ENCODE measurements around the gene NDOR1.

Gene NDOR1

DNA sequence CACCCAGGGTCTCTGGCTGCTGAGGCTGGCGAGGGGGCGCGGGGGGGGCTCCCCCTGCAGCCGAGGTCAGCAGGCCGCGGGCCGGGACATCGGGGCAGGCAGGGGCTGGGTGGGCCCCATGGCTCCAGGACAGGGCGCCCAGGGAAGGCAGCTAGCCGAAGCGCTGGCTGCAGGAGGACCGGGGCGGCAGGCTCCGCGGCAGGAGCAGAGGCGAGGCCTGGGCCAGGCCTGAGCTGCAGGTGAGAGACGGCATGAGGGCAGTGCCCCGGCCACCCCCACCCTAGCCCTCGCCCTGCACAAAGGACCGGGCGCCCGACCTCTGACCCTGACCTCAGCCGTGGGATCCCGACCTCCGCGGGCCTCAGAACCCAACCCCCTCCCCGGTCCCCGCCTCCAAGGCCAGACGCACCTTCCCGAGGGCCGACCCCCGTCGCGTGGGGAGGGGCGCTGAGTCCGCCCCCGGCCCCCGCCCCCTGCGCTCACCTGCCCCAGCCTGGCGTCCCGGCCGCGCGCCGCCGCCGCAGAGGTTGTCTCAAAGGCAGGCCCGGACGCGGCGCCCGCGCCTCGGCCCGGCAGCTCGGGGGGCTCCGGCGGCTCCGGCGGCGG, 16.1 kb downstream of the NDOR1 start:
- no peak for DNase-seq

DNA sequence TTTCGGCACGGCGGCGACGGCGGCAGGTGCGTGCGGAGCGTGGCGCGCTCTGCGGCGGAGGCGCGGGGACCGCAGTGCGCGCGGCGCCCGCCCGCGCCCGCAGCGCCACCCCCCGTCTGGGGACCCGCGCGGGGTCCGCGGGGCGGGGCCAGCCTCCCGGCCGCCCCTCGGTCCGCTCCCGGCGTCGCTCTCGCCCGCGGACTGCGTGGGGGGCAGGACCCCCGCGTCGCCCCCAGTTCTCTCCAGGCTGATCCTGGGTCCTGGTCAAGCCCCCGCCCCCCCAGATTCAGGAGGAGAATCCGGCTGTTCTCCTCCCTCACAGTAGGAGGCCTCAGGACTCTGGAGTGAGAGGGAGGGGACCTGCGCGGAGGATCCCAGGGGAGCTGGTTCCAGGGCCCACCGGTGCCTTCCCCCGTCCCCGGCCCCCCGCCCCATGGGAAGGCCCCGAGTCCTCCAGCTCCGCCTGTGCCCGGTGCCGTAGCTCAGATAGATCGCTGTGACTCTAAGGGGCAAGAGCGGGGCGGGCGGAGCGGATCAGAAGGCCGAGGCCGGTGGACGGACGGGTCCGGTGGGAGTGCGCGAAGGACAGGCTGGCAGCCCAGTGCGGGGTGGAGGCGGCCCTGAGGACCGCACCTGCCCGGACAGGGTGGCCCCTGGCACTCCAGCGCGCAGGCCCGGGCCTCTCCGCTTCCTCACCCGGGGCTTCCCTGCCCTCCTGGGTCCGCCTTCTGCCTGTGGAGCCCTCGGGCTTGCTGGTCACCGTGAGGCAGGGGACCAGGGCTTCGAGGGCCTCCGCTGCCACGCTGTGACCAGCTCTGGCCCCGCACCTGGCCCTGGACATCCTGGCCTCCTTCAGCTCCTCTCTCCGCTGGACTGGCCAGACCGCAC, 16.9 kb downstream of the NDOR1 start, which contains the start of gene RNF208:
Gene RNF208, minus strand, starts transcription at position 51 of the 888 bp plus-strand sequence. CDS start 1,028 bp downstream, outside the sequence.
- no peak for DNase-seq

DNA sequence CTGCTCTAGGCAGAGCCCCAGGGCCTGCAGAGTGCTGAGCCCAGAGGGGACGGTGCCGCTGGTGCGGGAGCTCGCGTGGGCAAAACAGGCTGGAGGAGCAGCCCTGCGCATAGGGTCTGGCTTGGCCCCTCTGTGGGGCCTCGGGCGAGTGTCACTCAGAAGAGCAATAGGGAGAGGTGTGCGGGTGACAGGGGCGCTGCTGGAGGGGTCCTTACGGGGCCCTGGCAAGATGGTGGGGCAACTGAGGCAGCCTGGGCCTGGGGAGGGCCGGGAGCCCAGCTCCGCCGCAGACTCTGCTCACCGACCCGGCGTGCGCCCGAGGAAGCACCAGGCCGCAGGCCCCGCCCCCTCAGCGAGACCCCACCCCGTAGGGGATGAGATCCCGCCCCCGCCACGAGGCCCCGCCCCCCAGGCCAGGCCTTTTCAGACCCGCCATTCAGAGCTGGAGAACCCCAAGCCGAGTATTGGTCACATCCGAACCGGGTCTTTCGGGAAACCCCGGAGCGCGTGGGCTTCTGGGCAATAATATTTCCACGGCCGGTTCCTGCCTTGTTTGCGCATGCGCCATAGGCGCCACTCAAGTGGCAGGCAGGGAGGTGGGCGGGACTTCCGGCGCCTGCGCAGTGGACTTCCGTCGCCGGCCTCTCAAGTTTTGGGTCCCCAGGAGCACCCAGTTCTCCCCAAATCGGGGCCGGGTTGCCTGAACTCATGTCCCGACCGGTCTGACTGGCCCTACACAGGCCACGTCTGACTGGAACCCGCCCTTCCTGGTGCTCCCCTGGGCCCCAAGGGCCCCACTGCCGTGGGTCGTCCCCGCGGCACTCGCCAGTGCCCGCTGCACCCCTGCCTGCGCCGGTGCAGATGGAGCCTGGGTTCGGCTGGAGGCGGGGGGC, 17.8 kb downstream of the NDOR1 start:
- peak; percentile 96 for DNase-seq

DNA sequence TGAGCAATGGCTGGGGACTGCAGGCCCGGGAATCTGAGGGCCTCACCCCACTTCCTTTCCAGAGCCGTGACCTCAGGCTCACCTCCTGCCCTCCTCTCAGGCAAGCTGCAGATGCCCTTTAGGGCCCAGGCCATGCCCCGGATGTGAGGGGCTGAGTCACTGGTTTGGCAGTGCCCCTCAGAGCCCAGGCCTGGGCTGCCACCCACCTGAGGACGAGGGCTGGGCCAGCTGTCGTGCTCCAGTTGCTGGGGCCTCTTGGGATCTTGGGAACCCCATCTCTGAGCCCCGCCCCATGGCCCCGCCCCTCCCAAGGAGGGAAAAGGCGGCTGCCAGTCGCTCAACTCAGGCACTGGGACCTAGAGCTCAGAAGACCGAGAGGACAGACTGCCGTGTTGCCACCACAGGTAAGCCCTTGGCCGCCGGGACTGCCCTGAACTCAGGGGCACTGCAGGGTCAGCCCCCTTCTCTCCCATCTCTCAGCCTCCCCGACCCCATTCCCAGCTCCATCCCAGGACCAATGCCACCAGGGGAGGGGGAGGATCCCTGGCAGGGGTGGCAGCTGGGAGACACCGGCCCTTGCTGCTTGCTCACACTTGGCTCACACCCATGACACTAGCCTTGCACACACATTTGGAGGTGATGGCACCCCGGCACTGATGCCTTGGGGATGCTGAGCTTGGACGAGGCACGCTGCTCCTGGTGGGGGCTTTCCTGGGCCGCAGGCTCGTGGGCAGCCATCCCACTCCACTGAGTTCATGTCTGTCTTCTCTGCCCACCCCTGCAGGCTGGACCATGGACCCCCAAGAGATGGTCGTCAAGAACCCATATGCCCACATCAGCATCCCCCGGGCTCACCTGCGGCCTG, 19.6 kb downstream of the NDOR1 start, which contains the start of gene CYSRT1:
Gene CYSRT1, plus strand, starts transcription at position 345 of the 865 bp plus-strand sequence. Its CDS starts 448 bp downstream, at position 793.
- DNase-seq: no peak

DNA sequence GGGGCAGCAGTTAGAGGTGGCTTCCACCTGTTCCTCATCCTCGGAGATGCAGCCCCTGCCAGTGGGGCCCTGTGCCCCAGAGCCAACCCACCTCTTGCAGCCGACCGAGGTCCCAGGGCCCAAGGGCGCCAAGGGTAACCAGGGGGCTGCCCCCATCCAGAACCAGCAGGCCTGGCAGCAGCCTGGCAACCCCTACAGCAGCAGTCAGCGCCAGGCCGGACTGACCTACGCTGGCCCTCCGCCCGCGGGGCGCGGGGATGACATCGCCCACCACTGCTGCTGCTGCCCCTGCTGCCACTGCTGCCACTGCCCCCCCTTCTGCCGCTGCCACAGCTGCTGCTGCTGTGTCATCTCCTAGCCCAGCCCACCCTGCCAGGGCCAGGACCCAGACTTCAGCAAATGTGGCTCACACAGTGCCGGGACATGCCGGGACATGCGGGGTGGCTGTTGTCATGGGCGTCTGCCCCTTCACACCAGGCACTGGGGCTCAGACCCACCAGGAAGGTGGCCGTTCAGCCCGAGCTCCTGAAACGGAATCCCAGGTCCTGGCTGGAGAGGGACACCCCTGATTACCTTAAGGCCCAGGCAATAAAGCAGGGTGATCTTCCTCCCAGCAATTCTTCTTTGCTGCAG, 20.3 kb downstream of the NDOR1 start:
- no peak for DNase-seq

DNA sequence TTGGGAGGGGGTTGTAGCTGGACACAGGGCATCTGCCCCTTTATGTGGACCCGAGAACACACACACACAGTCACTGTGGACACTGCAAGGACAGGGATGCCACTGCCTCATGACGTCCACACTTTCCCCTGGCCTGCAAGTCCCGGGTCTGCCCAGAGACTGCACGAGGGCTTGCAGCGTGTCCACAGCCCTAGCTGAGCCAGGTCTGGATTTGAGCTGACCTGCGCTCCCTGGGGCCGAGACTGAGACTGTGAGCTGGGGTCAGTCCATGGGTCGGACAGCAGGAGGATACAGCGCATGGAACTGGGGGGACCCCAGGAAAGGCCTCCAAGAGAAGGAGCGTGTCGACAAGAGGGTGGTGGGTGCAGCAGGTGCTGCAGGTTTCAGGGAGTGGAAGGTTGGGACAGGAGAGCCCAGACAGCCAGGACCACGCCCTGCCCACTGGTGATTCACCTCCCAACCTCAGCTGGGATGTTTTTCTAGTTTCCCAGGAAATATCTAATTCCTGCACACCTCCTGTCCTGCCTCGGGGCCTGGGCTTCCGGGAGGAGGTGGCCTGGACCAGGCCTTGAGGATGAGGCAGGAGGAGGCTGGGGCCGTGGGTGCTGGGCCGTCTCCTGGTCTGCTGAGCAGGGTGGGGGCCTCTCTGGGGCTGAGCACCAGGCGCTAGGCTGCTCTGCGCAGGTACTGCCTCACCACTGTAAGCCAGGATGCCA, 21.0 kb downstream of the NDOR1 start:
- DNase-seq: no peak

DNA sequence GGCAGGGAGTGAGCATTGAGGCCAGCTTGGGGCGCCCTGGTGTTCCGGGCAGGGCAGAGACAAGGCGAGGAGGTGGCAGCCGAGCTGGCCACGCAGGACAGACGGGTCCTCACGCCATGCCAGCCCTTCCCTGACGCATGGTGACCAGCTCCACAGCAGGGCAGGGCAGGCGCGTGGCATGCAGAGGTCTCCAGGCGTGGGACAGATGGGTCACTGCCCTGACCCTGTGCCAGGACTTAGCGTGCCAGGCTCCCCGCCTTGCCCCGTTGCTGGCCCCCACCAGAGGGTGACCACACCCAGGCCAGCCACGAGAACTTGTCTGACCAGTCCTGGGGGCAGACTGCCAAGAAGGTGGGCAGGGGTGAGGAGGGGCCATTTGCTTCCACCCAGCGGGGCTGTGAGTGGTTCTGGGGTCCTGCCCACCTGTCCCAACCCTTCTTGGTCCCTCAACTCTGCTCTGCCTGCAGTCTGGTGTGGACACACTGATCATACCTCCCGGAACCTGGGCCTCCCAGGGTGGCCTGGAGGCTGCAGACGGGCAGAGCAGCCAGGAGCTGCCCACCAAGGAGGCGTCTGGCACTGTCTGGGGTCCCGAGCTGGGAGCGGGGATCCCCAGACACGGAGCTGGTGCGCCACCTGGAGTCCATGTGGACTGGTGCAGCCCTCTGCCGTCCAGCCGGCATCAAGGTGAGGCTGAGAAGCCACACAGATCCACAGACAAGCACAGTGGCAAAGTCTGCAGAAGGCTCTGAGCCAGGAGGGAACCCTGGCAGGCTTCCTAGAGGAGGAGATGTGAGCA, 21.8 kb downstream of the NDOR1 start, which contains the start of gene RNF224:
Gene RNF224, plus strand, starts transcription at position 449 of the 799 bp plus-strand sequence. CDS start 834 bp downstream, outside the sequence.
- peak; percentile 84 for DNase-seq

DNA sequence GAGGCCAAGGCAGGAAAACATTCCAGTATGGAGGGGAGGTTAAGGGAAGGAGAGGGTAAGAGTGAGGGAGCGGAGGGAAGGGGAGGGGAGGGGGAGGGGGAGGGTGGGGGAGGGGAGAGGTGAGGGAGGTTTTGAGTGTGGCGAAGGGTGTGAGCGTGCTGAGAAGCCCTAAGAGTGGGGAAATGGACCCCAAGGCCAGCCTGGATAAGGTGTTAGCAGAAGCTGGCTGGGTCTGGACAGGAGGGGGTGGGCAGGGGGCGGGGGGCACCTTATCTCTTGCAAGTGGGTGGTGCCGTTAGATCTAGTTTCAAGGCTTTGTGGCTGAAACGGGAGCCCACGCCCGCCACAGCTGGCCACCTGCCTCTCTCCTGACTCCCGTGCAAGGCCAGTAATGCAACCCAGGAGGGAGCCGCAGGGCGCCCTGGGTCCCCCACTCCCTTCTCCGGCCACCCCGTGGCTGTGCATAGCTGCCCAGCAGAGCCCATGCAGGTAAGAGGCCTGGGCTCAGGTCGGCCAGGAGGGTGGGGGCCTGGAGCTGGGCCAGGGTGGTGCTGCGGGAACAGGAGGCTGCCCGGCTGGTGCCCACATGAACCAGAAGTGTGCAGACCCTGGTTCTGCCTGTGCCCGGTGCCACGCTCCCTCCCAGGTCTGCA, 22.5 kb downstream of the NDOR1 start:
- DNase-seq: no peak

DNA sequence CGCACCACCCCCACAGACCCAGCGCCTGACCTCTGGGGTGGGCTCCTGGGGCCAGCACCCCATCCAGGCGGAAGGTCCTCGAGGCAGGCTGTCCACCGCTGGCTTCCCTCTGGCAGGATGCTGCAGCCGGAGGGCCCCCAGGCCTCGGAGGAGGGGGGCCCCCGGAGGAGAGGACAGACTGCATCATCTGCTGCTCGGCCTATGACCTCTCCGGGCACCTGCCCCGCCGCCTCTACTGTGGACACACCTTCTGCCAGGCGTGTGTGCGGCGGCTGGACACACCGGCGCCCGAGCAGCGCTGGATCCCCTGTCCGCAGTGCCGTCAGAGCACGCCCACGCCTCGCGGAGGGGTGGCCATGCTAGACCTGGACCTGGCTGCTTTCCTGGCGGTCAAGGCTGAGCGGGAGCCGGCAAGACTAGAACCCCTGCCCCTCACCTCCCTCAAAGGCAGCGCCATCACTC, 23.0 kb downstream of the NDOR1 start:
- DNase-seq: no peak

DNA sequence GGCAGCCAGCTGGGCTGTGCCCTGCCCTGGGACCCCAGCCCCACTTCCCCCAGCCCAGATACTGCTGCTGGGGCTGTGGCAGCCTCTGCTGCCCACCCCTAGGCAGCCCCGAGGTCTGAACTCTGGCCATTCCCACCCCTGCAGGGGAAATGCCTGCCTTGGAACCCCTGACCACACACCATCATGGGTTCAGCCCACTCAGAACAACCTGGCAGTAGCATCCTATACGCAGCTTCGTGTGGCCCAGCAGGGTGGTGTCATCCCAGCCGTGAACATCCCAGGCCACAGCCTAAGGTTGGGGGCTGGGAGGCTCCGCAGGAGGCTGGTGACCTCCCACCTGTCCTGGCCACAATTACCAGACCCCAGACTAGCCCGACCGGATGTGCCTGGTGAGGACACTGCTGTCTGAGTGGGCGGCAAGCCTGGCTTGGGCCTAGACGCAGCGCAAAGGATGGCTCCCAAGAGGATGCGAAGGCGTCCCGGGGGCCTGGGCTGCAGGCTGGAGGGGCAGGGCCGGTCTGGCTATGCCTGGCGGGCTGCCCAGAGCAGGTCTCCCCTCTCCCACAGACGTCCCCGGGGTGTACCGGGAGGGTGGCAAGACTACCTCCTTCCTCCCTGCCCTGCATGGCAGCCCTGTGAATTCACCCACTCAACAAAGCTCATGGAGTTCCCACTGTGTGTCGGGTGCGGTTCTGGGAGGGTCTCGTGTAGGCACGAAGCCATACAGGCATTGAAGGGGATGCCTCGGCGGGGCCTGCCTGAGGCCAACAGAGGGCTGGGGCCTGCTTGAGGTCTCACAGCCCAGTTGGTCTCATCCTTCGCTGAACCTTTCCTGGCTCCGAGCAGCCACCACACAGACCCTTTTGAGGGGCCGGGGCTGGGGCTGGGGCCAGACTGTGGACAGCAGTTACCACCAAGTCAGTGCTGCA, 23.7 kb downstream of the NDOR1 start:
- DNase-seq: no peak

DNA sequence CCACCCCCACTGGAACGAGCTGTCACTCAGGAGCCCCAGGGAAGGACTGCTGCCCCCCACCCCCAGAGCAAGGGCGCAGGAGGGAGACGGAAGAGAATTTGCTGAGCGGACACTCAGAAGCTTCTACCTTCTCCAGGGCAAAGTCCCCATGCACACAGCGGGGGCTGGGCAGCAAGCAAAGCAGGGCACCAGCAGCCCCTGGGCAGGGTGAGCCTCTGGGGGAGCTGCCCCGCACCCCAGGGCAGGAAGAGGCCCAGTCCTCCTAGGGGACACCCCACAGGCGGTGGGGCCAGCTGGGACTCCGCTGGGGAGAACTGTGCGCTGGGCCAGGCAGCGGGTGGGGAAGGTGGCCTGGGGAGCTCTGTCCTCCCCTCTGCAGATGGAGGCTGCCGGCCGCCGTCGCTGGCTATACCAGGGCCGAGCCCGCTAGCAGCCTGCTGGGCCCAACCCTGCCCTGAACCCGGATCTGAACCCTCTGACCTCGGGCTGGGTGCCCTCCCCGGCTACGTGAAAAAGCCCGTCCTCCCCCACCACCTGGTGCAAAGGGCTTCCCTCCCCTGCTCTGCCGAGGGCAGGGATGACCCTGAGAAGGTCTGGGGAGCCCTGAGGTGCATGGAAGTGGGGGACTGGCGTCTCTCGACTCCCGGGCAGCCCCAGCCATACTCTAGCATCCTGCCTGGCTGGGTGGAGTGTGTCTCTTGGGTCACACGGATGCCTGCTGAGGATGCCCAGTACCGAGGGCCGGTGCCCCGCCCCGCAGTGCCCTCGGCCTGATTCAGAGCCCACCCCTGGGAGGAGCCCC, 24.6 kb downstream of the NDOR1 start:
- DNase-seq: no peak

DNA sequence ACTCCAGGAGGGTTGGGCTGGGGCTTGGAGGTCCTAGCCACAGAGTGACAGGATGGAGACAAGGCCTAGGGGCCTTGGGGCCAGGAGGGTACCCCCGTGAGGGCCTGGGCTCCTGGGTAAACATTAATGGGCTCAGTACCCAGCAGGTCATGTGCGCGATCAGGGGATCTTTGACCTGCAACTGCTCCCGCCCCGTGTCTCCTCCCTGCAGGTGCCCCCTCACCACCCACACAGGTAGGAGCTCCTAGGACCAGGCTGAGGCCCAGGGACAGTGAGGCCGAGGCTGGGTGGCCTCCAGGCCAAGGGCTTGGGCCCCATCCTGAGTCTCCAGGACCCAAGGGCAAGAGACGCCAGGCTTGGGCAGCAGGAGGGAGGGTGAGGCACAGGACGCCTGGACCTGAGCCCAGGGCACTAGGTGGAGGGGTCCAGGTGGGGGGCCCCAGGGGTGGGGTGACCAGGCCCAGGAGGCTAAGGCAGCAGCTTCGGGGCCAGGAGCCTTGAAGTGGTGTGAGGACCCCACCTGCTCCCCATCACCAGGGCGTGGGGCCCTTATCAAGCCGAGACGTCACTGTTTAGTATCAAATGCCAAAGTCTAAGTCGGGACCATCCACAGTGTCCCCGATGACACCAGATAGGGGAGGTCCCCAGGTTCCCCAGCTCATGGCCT, 25.3 kb downstream of the NDOR1 start, which contains the start of gene SLC34A3:
Gene SLC34A3, plus strand, starts transcription at position 197 of the 667 bp plus-strand sequence. CDS start 802 bp downstream, outside the sequence.
- no peak for DNase-seq

DNA sequence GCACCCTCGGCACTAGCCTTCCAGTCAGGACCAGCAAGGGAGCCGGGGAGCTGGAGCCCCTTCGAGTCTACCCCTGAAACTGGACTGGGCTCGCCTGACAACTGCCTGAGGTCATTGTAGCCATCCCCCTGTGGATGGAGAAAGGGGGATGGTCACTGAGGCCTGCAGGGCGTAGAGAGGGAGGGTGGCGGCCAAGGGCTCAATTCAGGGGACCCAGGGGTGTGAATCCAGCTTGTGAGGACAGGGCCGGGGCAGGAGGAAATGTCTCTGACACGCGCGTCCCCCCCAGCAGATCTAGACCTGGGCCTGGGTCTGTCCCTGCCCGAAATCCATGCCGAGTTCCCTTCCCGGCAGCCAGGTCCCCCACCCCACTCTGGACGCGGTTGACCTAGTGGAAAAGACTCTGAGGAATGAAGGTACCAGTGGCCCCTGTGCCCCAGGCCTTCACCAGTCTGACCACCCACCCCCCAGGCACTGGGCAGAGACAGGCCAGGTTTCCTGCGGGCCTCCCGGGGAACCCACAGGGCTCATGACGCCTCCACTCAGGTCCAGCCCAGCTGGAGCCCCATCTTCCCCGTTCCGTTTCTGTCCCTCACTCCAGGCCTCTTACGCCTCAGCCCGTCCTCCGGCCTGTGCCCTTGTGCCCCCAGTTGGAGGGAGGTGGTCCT, 26.0 kb downstream of the NDOR1 start:
- no peak for DNase-seq

DNA sequence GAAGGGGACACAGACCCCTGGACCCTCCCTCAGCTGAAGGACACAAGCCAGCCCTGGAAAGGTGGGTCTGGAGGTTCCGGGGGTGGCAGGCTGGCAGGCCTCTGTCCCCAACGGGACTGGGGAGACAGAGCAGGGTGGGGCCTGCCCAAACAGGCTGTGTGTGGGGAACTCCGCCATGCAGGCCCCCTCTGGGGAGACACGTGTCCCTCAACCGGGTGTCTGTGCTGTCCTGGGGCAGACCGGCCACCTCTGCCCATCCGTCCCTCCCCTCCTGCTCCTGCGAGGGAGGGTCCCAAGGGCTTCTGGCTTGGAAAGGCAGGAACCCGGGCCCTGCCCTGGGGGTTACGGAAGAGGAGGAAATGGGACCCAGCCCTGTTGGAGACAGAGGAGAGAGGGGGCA, 26.6 kb downstream of the NDOR1 start:
- no peak for DNase-seq

DNA sequence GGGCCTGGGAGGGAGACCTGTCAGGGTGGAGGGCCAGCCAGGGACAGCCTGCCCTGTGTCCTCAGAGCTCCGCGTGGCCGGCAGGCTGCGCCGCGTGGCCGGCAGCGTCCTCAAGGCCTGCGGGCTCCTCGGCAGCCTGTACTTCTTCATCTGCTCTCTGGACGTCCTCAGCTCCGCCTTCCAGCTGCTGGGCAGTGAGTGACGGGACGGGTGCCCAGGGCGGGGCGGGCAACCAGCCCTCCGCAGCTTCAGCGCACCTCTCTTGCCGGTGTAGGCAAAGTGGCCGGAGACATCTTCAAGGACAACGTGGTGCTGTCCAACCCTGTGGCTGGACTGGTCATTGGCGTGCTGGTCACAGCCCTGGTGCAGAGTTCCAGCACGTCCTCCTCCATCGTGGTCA, 27.0 kb downstream of the NDOR1 start:
- DNase-seq: no peak

Measured in activated CD8-positive, alpha-beta memory T cell treated with anti-CD3 and anti-CD28 coated beads, Interleukin-2, amount 50 U/mL, for 4 hours (primary cell).